Thyroid gland (tissue), 4 donors: ENCODE measurements around the gene ZWILCH. TPM values are rescaled to one million over a fixed set of nuclear protein-coding genes. Genes with fewer than 3 reads are reported as not detected.

Experiments used
- DNase-seq, 2 donors: peaks; one replicate each; pipeline ENCODE4 v3.0.0-alpha.2; 2019
- H3K27ac ChIP-seq, 3 donors: fragments of 200-600 bp; sonication (generic); 1 replicate in 2 of 3; 2 replicates in 1 of 3; pipeline ENCODE4 v1.5.1; 2016 to 2019; ENCODE audit warnings: mild to moderate bottlenecking in 1 of 3, moderate library complexity in 1 of 3
- H3K27me3 ChIP-seq: fragments of 200-600 bp; sonication (generic); one replicate; pipeline ENCODE4 v1.5.1; 2019
- H3K36me3 ChIP-seq, 2 donors: fragments of 200-600 bp; sonication (generic); one replicate each; pipeline ENCODE4 v1.5.1; 2016 to 2019
- H3K4me1 ChIP-seq, 2 donors: fragments of 200-600 bp; sonication (generic); one replicate each; pipeline ENCODE4 v1.5.1; 2017 to 2019
- H3K4me3 ChIP-seq, 3 donors: fragments of 200-600 bp; sonication (generic); replicated peaks in 1 of 3; 1 replicate in 2 of 3; 2 replicates in 1 of 3; pipeline ENCODE4 v1.5.1; 2016; ENCODE audit warnings: mild to moderate bottlenecking in 1 of 3
- H3K9me3 ChIP-seq: fragments of 200-600 bp; sonication (generic); one replicate; pipeline ENCODE4 v1.5.1; 2017
- CTCF ChIP-seq, 6 experiments: fragments of 200-600 bp in 3 of 6; fragments of 450-650 bp in 3 of 6; sonication (generic) in 3 of 6; IDR thresholded peaks; one replicate each; pipeline ENCODE4 v1.5.1; 2016 to 2019; ENCODE audit warnings: antibody characterized with exemption in 6 of 6, mild to moderate bottlenecking in 2 of 6, inconsistent platforms in 1 of 6, moderate library complexity in 1 of 6
- POLR2A ChIP-seq, 2 donors: fragments of 450-650 bp; IDR thresholded peaks; one replicate each; pipeline ENCODE4 v1.6.1; 2017; ENCODE audit warnings: antibody characterized with exemption in 2 of 2, mild to moderate bottlenecking in 2 of 2, moderate library complexity in 1 of 2
- WGBS, 2 donors: methylation state at CpG; one replicate each; pipeline ENCODE4 v1.1.5; 2017; 5-methylcytosine and 5-hydroxymethylcytosine counted together
- intact Hi-C: fragments of 100-400 bp; cut with DNase I; formaldehyde crosslinking; loops from one replicate; pipeline ENCODE4 v1.15.1; 2023
- total RNA-seq, 4 donors: library from RNA; depleted of rRNA; stranded (reverse); fragments of >200 nt; gene quantifications; one replicate each; pipeline ENCODE4 v1.2.3, GENCODE V29; 2016

The ZWILCH gene
- total RNA-seq, 4 donors from 2014 or later: 3.8 to 6.4 (median 5.3) TPM

DNA sequence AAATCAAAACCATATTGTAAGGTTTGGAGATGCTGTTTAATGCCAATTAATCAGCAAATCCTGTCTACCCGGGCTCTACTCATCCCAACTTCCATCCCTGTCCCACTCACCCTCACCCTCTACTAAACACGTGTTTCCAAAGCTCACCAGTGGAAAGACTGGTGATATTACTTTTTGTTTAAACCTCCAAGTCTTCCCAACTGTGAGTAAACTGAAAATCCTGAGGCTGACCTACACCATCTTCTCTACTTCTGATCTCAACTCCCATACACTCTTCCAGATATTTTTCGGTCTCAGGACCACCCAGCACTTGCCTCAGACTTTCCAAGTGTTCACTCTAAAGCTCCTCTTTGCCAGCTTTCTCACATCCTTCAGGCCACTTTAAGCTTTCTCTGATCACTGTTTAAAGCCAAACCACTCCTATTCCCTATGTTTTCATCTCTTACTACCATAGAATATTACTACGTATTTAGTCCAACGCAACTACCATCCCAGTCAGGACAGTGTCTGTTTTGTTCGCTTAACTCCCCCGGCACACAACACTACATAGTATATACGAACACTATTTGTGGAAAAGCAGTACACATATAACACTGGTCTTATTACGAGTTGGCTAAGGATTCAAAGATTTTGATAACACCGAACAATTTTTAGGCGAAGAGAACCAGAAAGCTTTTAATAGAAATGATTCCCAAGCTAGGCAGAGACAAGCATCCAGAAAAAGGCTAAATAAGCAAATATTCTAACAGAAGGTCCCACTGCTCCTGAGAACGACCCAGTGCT is 1.2 kb upstream of the ZWILCH start:
- Histone ChIP-seq H3K9me3 (no peaks in the 10 kb centered on the region), H3K27ac (peak overlapping the region in 2 of 3 donors; percentile 85 to 95), H3K36me3 (peaks cover 42 to 43% of the 10 kb centered on the region in 2 donors), H3K4me1 (peaks cover 12 to 16% of the 10 kb centered on the region in 2 donors), H3K4me3 (peak overlapping the region; percentile 64 to 98 (median 84)), H3K27me3 (no peaks in the 10 kb centered on the region)
- intact Hi-C loops: loop anchor here (10.0 kb wide), 1 partner anchor 271 kb away; no protein-coding TSS in a partner anchor
- no peak for DNase-seq
- TF ChIP-seq POLR2A (IDR thresholded peaks at IDR 0.05) (no peak), CTCF (IDR thresholded peaks at IDR 0.05) (no peak)
- WGBS, 2 donors: 0 to 1% methylated on average over 12 of the region's 12 CpGs

DNA sequence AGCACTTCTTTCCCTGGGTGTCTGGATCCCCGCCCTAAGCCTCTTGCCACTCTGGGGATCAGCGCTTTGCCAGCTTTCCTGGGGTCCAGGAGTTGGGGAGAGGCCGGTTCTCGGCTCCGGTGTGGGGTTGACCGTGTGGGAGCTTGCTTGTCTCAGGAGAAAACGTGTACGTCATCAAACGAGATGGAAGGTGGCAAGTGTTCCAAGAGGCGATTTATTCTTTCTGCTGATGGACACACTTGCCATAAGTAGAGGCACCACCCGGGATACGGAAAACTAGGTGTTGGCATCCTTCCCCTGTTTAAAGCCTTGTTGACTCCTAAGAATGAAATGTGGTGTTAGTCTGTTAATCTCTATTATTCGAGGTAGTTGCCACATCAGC is 295 bp downstream of the ZWILCH start:
- H3K27me3 ChIP-seq: no peaks in the 10 kb centered on the region
- peaks cover 28% of the 10 kb centered on the region in 2 donors for H3K36me3 ChIP-seq
- WGBS, 2 donors: 0 to 1% methylated on average over 13 of the region's 13 CpGs
- no peaks in the 10 kb centered on the region for H3K9me3 ChIP-seq
- intact Hi-C loops: loop anchor here (10.0 kb wide), 1 partner anchor 269 kb away; no protein-coding TSS in a partner anchor
- DNase-seq: no peak
- peak overlapping the region in 2 of 3 donors; percentile 85 to 95 for H3K27ac ChIP-seq
- peak overlapping the region; percentile 17 to 98 (median 84) for H3K4me3 ChIP-seq
- no peak for TF ChIP-seq POLR2A (IDR thresholded peaks at IDR 0.05)
- no peak for TF ChIP-seq CTCF (IDR thresholded peaks at IDR 0.05)
- peaks cover 12 to 16% of the 10 kb centered on the region in 2 donors for H3K4me1 ChIP-seq

DNA sequence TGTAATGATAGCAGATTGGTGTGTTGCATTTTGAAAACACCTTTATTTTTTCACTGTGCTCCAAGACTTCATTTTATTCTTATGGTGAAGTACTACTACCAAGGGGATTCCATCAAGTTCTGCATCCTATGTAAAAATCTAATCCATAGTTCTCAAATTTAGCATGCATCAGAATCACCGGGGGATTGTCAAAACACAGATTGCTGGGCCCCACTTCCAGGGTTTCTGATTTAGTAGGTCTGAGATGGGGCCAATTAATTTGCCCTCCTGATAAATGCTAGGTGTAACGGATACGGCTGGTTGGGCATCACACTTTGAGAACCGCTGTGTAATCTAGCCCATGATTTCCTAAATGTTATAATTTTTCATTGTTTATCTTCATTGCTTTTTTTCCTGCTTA is 692 bp downstream of the ZWILCH start:
- no peak for DNase-seq
- H3K9me3 ChIP-seq: no peaks in the 10 kb centered on the region
- H3K4me3 ChIP-seq: no peak overlapping the region
- peaks cover 12 to 16% of the 10 kb centered on the region in 2 donors for H3K4me1 ChIP-seq
- no peak for TF ChIP-seq CTCF (IDR thresholded peaks at IDR 0.05)
- no peak for TF ChIP-seq POLR2A (IDR thresholded peaks at IDR 0.05)
- no peaks in the 10 kb centered on the region for H3K27me3 ChIP-seq
- H3K27ac ChIP-seq: no peak overlapping the region
- intact Hi-C loops: loop anchor here (10.0 kb wide), 1 partner anchor 269 kb away; no protein-coding TSS in a partner anchor
- WGBS, 2 donors: 33 to 34% methylated on average over 4 of the region's 4 CpGs
- H3K36me3 ChIP-seq: peaks cover 24% of the 10 kb centered on the region in 2 donors

DNA sequence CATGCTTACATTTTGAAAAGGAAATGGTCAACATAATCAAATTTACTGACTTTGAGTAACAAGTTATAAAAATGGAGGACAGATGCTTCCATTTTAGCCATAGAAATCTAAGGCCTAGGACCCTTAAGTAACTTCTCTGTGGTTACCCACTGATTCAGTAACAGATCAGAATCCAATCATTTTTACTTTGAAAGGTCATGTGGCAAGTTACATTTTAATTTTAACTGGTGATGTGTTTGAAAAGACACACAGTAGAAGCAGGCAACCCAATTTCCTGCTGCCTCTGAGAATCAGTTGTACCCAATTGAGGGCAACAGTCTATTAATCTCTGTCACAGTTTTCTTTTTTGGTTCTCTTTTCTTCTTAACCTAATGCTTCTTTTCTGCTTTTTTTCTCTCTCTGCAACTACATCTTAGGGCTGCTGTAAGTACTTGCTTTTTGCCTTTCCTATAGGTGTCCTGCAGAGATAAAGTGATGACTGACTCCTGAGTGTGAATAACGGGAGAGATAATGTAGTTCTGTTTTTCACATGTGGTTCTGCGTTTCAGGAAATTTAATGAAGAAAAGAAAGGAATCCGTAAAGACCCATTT is 3.3 kb downstream of the ZWILCH start:
- Histone ChIP-seq H3K27ac (no peak overlapping the region), H3K27me3 (no peaks in the 10 kb centered on the region), H3K36me3 (no peaks in the 10 kb centered on the region), H3K9me3 (no peaks in the 10 kb centered on the region), H3K4me1 (peaks cover 4 to 14% of the 10 kb centered on the region in 2 donors), H3K4me3 (no peak overlapping the region)
- DNase-seq: no peak
- 87 to 93% methylated on average over 3 of the region's 3 CpGs for WGBS, 2 donors
- intact Hi-C loops: loop anchor here (10.0 kb wide), 1 partner anchor 266 kb away; no protein-coding TSS in a partner anchor
- TF ChIP-seq CTCF (IDR thresholded peaks at IDR 0.05): no peak
- no peak for TF ChIP-seq POLR2A (IDR thresholded peaks at IDR 0.05)

GRCh38 chr15:66514586-66514985 is 9.5 kb downstream of the ZWILCH start:
- no peak for TF ChIP-seq CTCF (IDR thresholded peaks at IDR 0.05)
- no peak for TF ChIP-seq POLR2A (IDR thresholded peaks at IDR 0.05)
- H3K36me3 ChIP-seq: no peaks in the 10 kb centered on the region
- 86 to 90% methylated on average over 3 of the region's 3 CpGs for WGBS, 2 donors

More at GRCh38 chr15:66514586-66514985, 9.5 kb downstream of the ZWILCH start:
- H3K27me3 ChIP-seq: no peaks in the 10 kb centered on the region
- no peak overlapping the region for H3K27ac ChIP-seq
- intact Hi-C loops: no loop called here
- no peak for DNase-seq
- H3K4me3 ChIP-seq: no peak overlapping the region
- no peaks in the 10 kb centered on the region for H3K4me1 ChIP-seq
- no peaks in the 10 kb centered on the region for H3K9me3 ChIP-seq
